Body of pancreas (tissue), 4 donors: ENCODE results near the gene HS3ST5.
"Not testable (repeated sequence)": the region's sequence is repeated elsewhere in the genome, so short reads cannot be mapped to it uniquely, and the experiment has no call there.

Experiments
- CTCF ChIP-seq, 7 experiments: fragments of 450-650 bp in 4 of 7; fragments of 200-600 bp in 3 of 7; sonication (generic) in 3 of 7; IDR thresholded peaks; one replicate each; pipeline ENCODE4 v1.5.1; 2016 to 2019; ENCODE audit warnings: antibody characterized with exemption in 7 of 7
- POLR2A ChIP-seq, 3 donors: fragments of 450-650 bp; IDR thresholded peaks; one replicate each; pipeline ENCODE4 v1.6.1; 2016; ENCODE audit warnings: antibody characterized with exemption in 3 of 3, mild to moderate bottlenecking in 2 of 3

GRCh38 chr6:114044566-114044965 lies 298.3 kb downstream of the HS3ST5 start:
- TF ChIP-seq CTCF, POLR2A (IDR thresholded peaks at IDR 0.05): not testable (repeated sequence)
